WERI-Rb-1 (cell line): ENCODE data around the gene STIM1.

Experiments
- DNase-seq: peaks from one replicate; pipeline ENCODE4 v3.0.0-alpha.2; 2020
- H3K27ac ChIP-seq: fragments of 250-450 bp; sonication (Bioruptor Pico); 2 replicates; pipeline ENCODE4 v1.5.1; 2020; ENCODE audit warnings: mild to moderate bottlenecking, moderate library complexity
- H3K27me3 ChIP-seq: fragments of 250-450 bp; sonication (Bioruptor Pico); 2 replicates; pipeline ENCODE4 v1.5.1; 2021; ENCODE audit warnings: mild to moderate bottlenecking, low read depth, moderate library complexity; ENCODE audit not compliant: insufficient read depth, severe bottlenecking
- H3K36me3 ChIP-seq: fragments of 250-450 bp; sonication (Bioruptor Pico); 2 replicates; pipeline ENCODE4 v1.5.1; 2020; ENCODE audit warnings: mild to moderate bottlenecking, moderate library complexity
- H3K4me3 ChIP-seq: 2 replicates; pipeline ENCODE4 v1.5.1; 2011; ENCODE audit warnings: low read depth, mild to moderate bottlenecking, control low read depth, low read length
- H3K9me3 ChIP-seq: fragments of 250-450 bp; sonication (Bioruptor Pico); 2 replicates; pipeline ENCODE4 v1.5.1; 2021; ENCODE audit warnings: mild to moderate bottlenecking, moderate library complexity; ENCODE audit not compliant: severe bottlenecking
- TF ChIP-seq, protein P1 (sequence below): IDR thresholded peaks from 2 replicates; pipeline ENCODE4 v1.5.1; 2011; ENCODE audit warnings: low read depth, mild to moderate bottlenecking, control low read depth, inconsistent platforms, low read length

Gene STIM1

DNA sequence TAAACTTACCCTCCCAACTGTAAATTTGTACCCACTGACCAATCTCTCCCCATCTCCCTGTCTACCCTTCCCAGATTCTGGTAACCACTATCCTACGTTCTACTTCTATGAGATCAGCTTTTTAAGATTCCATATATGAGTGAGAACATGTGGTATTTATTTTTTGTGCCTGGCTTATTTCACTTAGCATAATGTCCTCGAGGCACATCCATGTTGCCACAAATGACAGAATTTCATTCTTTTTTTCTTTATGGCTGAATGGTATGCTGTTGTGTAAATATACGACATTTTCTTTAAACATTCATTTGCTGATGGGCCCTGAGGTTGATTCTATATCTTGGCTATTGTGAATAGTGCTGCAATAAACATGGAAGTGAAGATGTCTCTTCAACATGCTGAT, 164.4 kb downstream of the STIM1 start:
- Histone ChIP-seq H3K9me3 (no peaks in the 10 kb centered on the region), H3K27me3 (no peaks in the 10 kb centered on the region), H3K36me3 (no peaks in the 10 kb centered on the region), H3K27ac (no peak overlapping the region), H3K4me3 (no peak overlapping the region)
- TF ChIP-seq, protein P1, sequence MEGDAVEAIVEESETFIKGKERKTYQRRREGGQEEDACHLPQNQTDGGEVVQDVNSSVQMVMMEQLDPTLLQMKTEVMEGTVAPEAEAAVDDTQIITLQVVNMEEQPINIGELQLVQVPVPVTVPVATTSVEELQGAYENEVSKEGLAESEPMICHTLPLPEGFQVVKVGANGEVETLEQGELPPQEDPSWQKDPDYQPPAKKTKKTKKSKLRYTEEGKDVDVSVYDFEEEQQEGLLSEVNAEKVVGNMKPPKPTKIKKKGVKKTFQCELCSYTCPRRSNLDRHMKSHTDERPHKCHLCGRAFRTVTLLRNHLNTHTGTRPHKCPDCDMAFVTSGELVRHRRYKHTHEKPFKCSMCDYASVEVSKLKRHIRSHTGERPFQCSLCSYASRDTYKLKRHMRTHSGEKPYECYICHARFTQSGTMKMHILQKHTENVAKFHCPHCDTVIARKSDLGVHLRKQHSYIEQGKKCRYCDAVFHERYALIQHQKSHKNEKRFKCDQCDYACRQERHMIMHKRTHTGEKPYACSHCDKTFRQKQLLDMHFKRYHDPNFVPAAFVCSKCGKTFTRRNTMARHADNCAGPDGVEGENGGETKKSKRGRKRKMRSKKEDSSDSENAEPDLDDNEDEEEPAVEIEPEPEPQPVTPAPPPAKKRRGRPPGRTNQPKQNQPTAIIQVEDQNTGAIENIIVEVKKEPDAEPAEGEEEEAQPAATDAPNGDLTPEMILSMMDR = no peak
- no peak for DNase-seq

DNA sequence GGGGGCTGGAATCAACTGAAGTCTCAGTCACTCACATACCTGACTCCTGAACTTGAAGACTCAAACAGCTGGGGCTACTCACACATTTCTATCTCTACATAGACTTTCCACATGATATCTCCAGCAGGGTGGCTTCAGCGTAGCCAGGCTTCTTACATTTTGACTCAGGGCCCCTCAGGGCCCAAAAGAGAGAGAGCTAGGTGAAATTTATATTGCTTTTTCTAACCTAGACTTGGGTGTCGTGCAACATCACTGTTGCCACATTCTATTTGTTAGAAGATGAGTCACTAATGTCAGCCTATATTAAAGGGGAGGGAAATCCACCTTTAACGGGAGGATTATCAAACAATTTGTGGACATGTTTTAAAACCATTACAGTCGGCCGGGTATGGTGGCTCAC, 167.2 kb downstream of the STIM1 start:
- Histone ChIP-seq H3K4me3 (no peak overlapping the region), H3K36me3 (peaks cover 3% of the 10 kb centered on the region; the same call in 1 of the 2 replicates), H3K9me3 (no peaks in the 10 kb centered on the region), H3K27ac (no peak overlapping the region), H3K27me3 (no peaks in the 10 kb centered on the region)
- TF ChIP-seq, protein P1 = no peak
- DNase-seq = no peak

DNA sequence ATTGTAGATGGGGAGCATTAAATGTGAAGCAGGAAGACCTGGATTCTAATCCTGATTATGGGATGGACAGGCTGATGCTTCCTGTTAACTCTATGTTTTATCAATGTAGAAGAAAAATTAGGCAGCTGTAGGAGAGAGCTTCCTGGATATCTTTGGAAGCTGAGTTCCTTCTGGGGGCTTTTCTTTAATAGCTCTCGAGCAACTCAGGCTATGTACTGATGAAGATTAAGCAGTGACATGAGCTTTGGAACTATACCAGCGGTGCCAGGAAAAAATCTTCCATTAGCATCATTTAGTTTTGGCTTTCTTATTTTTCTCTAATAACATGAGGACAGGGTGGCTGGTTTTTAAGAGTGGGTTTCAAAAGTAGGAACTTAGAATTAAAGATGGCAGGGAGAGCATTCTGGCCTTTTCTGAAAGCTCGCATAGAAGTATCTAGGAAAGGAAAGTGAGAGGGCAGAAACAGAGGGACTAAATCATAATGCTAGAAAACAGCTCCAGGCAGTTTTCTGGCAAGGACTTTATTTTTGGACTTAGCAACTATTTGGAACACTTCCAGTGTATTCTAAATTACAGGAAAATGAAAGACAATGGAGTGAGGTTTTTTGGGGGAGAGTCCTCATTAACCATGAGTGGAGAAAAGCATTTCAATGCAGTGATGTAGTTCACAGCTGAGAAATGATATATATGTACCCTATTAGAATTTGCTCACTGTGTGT, 169.9 kb downstream of the STIM1 start:
- H3K4me3 ChIP-seq = no peak overlapping the region

DNA sequence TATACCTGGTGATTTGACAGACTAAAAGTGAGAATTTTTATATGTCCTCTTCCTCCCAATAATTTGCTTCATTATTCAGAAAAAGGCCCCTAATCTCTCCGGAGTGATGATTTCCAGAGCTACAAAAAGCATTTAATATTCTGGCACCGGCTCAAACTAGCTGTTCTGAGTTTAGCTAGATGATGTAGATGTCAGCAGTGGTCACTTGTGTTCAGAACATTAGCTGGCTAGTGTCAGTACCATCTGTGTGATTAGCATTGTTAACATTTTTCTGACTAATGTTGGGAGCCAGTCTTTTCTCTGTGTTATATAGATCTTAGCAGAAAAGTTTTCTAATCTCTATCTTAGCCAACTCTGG, 170.5 kb downstream of the STIM1 start:
- TF ChIP-seq, protein P1 = no peak
- H3K27me3 ChIP-seq = no peaks in the 10 kb centered on the region
- H3K36me3 ChIP-seq = peaks cover 3% of the 10 kb centered on the region; the same call in 1 of the 2 replicates
- DNase-seq = no peak
- no peak overlapping the region for H3K4me3 ChIP-seq
- H3K9me3 ChIP-seq = no peaks in the 10 kb centered on the region
- H3K27ac ChIP-seq = no peak overlapping the region

More for the DNA sequence above, 169.9 kb downstream of the STIM1 start:
- peaks cover 3% of the 10 kb centered on the region; the same call in 1 of the 2 replicates for H3K36me3 ChIP-seq
- DNase-seq = no peak
- H3K27me3 ChIP-seq = no peaks in the 10 kb centered on the region
- no peak overlapping the region for H3K27ac ChIP-seq
- no peaks in the 10 kb centered on the region for H3K9me3 ChIP-seq
- TF ChIP-seq, protein P1 = no peak

DNA sequence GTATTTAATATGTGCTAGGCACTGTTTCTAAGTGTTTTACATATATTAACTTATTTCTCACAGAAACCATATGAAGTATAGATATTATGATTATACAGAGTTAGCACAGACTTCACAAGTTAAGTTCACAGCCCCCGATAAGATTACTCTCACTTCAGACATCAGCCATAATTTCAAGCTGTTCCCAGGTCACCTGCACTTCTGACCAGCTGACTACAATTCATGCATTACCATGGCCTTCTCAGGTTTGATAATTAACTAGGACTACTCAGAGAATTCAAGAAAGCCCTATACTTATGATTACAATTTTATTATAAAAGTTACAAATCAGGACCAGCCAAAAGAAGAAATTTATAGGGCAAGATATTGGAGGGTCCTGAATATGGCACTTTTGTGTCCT, 170.9 kb downstream of the STIM1 start:
- Histone ChIP-seq H3K36me3 (peaks cover 3% of the 10 kb centered on the region; the same call in 1 of the 2 replicates), H3K27ac (no peak overlapping the region)

More for the DNA sequence above, 170.9 kb downstream of the STIM1 start:
- TF ChIP-seq, protein P1 = no peak
- no peak for DNase-seq
- H3K4me3 ChIP-seq = no peak overlapping the region
- H3K27me3 ChIP-seq = no peaks in the 10 kb centered on the region
- no peaks in the 10 kb centered on the region for H3K9me3 ChIP-seq
